HepG2 (cell line): ENCODE data around the gene ELAPOR1.

Experiments
- ASH2L ChIP-seq: fragments of 300-600, 200-600 bp; sonication (generic); IDR thresholded peaks from 2 replicates; pipeline ENCODE4 v1.7.0; 2017; ENCODE audit warnings: low read depth, mild to moderate bottlenecking, moderate library complexity, mixed read lengths, low read length; ENCODE audit not compliant: insufficient read length
- EP300 ChIP-seq, 3 experiments: sonication (generic) in 1 of 3; formaldehyde crosslinking in 1 of 3; IDR thresholded peaks; 2 replicates each; pipeline versions ENCODE4 v1.5.1 to v1.6.1; 2011 to 2020; ENCODE audit warnings: low read depth in 2 of 3, low read length in 2 of 3, borderline replicate concordance in 1 of 3, improper control_type of control experiment in 1 of 3, mild to moderate bottlenecking in 1 of 3, missing genetic modification reagents in 1 of 3, moderate library complexity in 1 of 3
- PHB2 ChIP-seq: fragments of 450-650 bp; IDR thresholded peaks from 2 replicates; pipeline ENCODE4 v1.6.1; 2018; ENCODE audit not compliant: partially characterized antibody
- SMAD3 ChIP-seq: sonication (generic); formaldehyde crosslinking; IDR thresholded peaks from 2 replicates; pipeline ENCODE4 v1.4.0; 2020; ENCODE audit warnings: missing genetic modification reagents
- SMARCE1 ChIP-seq: fragments of 450-650 bp; IDR thresholded peaks from 2 replicates; pipeline ENCODE4 v1.6.1; 2017; ENCODE audit warnings: borderline replicate concordance
- SP2 ChIP-seq: sonication (generic); formaldehyde crosslinking; IDR thresholded peaks from 2 replicates; pipeline ENCODE4 v1.5.1; 2020; ENCODE audit warnings: mild to moderate bottlenecking, missing genetic modification reagents
- TSC22D2 ChIP-seq: sonication (generic); formaldehyde crosslinking; IDR thresholded peaks from 2 replicates; pipeline ENCODE4 v1.5.1; 2020; ENCODE audit warnings: missing genetic modification reagents, mild to moderate bottlenecking, borderline replicate concordance
- ZC3H4 ChIP-seq: sonication (generic); formaldehyde crosslinking; IDR thresholded peaks from 2 replicates; pipeline ENCODE4 v1.4.0; 2020; ENCODE audit warnings: missing genetic modification reagents, borderline replicate concordance
- ZNF614 ChIP-seq: IDR thresholded peaks from 2 replicates; pipeline ENCODE4 v1.6.1; 2018; ENCODE audit warnings: missing biosample characterization, missing genetic modification reagents, inconsistent platforms, borderline replicate concordance
- ZNF792 ChIP-seq: IDR thresholded peaks from 2 replicates; pipeline ENCODE4 v1.6.1; 2016
- TF ChIP-seq, protein P1 (sequence below): fragments of 450-650 bp; IDR thresholded peaks from 2 replicates; pipeline ENCODE4 v1.6.1; 2017; ENCODE audit warnings: mild to moderate bottlenecking
- TF ChIP-seq, protein P2 (sequence below): sonication (generic); formaldehyde crosslinking; conservative IDR thresholded peaks from 2 replicates; pipeline ENCODE4 v1.4.0; 2020; ENCODE audit warnings: missing genetic modification reagents
- TF ChIP-seq, protein P3 (sequence below): sonication (generic); formaldehyde crosslinking; IDR thresholded peaks from 2 replicates; pipeline ENCODE4 v1.5.0; 2020; ENCODE audit warnings: mild to moderate bottlenecking, missing genetic modification reagents
- TF ChIP-seq, protein P4 (sequence below): sonication (generic); formaldehyde crosslinking; IDR thresholded peaks from 2 replicates; pipeline ENCODE4 v1.8.0; 2022; ENCODE audit warnings: low read depth, missing genetic modification reagents

DNA sequence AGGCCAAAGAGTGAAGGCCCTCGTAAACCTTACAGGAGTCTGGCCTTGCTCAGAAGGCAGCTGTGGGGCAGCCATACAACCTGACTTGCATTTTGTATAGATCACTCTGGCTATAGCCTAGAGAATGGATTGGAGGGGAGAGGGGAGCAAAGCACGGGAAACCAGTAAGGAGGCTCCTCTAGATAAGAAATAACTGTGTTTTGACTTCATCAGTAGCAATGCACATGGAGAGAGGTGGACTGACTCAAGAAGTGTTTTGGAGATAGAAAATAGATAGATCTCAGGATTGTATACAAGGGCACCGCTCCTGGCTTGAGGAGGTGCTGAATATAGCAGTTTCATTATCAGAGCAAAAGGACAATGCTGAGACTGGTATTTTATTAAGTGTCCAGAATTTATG, 26.5 kb downstream of the ELAPOR1 start:
- TF ChIP-seq EP300 (IDR thresholded peaks at IDR 0.05; ENCODE audit: low read depth in 2 of 2, low read length in 2 of 2) (no peak), EP300 (CRISPR knock-in tag; IDR thresholded peaks at IDR 0.05; ENCODE audit: borderline replicate concordance) (no peak), SMAD3 (CRISPR knock-in tag) (no peak), ASH2L (no peak), ZC3H4 (CRISPR knock-in tag) (no peak), ZNF614 (CRISPR knock-in tag) (no peak), SMARCE1 (no peak), TSC22D2 (CRISPR knock-in tag) (no peak), SP2 (CRISPR knock-in tag) (no peak), ZNF792 (CRISPR knock-in tag) (no peak), PHB2 (no peak)
- TF ChIP-seq, protein P1, sequence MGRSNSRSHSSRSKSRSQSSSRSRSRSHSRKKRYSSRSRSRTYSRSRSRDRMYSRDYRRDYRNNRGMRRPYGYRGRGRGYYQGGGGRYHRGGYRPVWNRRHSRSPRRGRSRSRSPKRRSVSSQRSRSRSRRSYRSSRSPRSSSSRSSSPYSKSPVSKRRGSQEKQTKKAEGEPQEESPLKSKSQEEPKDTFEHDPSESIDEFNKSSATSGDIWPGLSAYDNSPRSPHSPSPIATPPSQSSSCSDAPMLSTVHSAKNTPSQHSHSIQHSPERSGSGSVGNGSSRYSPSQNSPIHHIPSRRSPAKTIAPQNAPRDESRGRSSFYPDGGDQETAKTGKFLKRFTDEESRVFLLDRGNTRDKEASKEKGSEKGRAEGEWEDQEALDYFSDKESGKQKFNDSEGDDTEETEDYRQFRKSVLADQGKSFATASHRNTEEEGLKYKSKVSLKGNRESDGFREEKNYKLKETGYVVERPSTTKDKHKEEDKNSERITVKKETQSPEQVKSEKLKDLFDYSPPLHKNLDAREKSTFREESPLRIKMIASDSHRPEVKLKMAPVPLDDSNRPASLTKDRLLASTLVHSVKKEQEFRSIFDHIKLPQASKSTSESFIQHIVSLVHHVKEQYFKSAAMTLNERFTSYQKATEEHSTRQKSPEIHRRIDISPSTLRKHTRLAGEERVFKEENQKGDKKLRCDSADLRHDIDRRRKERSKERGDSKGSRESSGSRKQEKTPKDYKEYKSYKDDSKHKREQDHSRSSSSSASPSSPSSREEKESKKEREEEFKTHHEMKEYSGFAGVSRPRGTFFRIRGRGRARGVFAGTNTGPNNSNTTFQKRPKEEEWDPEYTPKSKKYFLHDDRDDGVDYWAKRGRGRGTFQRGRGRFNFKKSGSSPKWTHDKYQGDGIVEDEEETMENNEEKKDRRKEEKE: no peak
- TF ChIP-seq, protein P2, sequence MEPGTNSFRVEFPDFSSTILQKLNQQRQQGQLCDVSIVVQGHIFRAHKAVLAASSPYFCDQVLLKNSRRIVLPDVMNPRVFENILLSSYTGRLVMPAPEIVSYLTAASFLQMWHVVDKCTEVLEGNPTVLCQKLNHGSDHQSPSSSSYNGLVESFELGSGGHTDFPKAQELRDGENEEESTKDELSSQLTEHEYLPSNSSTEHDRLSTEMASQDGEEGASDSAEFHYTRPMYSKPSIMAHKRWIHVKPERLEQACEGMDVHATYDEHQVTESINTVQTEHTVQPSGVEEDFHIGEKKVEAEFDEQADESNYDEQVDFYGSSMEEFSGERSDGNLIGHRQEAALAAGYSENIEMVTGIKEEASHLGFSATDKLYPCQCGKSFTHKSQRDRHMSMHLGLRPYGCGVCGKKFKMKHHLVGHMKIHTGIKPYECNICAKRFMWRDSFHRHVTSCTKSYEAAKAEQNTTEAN (CRISPR knock-in tag): no peak
- TF ChIP-seq, protein P3, sequence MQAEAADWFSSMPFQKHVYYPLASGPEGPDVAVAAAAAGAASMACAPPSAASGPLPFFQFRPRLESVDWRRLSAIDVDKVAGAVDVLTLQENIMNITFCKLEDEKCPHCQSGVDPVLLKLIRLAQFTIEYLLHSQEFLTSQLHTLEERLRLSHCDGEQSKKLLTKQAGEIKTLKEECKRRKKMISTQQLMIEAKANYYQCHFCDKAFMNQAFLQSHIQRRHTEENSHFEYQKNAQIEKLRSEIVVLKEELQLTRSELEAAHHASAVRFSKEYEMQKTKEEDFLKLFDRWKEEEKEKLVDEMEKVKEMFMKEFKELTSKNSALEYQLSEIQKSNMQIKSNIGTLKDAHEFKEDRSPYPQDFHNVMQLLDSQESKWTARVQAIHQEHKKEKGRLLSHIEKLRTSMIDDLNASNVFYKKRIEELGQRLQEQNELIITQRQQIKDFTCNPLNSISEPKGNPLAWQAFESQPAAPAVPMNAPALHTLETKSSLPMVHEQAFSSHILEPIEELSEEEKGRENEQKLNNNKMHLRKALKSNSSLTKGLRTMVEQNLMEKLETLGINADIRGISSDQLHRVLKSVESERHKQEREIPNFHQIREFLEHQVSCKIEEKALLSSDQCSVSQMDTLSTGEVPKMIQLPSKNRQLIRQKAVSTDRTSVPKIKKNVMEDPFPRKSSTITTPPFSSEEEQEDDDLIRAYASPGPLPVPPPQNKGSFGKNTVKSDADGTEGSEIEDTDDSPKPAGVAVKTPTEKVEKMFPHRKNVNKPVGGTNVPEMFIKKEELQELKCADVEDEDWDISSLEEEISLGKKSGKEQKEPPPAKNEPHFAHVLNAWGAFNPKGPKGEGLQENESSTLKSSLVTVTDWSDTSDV (CRISPR knock-in tag): no peak
- TF ChIP-seq, protein P4, sequence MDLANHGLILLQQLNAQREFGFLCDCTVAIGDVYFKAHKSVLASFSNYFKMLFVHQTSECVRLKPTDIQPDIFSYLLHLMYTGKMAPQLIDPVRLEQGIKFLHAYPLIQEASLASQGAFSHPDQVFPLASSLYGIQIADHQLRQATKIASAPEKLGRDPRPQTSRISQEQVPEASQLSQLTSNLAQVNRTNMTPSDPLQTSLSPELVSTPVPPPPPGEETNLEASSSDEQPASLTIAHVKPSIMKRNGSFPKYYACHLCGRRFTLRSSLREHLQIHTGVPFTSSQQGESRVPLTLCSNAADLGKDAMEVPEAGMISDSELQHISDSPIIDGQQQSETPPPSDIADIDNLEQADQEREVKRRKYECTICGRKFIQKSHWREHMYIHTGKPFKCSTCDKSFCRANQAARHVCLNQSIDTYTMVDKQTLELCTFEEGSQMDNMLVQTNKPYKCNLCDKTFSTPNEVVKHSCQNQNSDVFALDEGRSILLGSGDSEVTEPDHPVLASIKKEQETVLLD (CRISPR knock-in tag): no peak
